Naive thymus-derived CD4-positive, alpha-beta T cell (primary cell): ENCODE results near the gene SYT3. TPM values are rescaled to one million over a fixed set of nuclear protein-coding genes. Genes with fewer than 3 reads are reported as not detected.

Source experiments
- ATAC-seq: fragments of 150-1000 bp; cut with Tn5 transposase; 2 replicates; pipeline ENCODE4 v1.10.0; 2021; ENCODE audit warnings: mild to moderate bottlenecking, moderate library complexity
- CTCF ChIA-PET: fragments of 350-600 bp; sonication (Branson Sonifier 250); formaldehyde crosslinking; loops from one replicate; lab custom pipeline; 2021; ENCODE audit warnings: antibody characterized with exemption; lab: Charles Lee
- POLR2A ChIA-PET: fragments of 350-600 bp; sonication (Branson Sonifier 250); formaldehyde crosslinking; loops from one replicate; lab custom pipeline; 2021; ENCODE audit warnings: antibody characterized with exemption, inconsistent platforms; lab: Charles Lee
- DNase-seq, 9 donors: peaks; one replicate each; pipeline versions ENCODE4 v3.0.0 to v3.0.0-alpha.2; 2020 to 2022; ENCODE audit warnings: mixed read lengths in 1 of 9
- H3K27ac ChIP-seq: one replicate; pipeline ENCODE4 v1.7.0; 2013; ENCODE audit warnings: mild to moderate bottlenecking, low read depth, low read length, moderate library complexity
- H3K27me3 ChIP-seq, 2 donors: one replicate each; pipeline ENCODE4 v1.7.0; 2013; ENCODE audit warnings: low read length in 2 of 2, mild to moderate bottlenecking in 2 of 2, moderate library complexity in 2 of 2; ENCODE audit not compliant: control insufficient read depth in 2 of 2, insufficient read depth in 2 of 2
- H3K36me3 ChIP-seq, 3 experiments: 1 replicate in 2 of 3; 2 replicates in 1 of 3; pipeline ENCODE4 v1.7.0; 2013; ENCODE audit warnings: low read length in 3 of 3, mild to moderate bottlenecking in 3 of 3, moderate library complexity in 1 of 3; ENCODE audit not compliant: insufficient read depth in 3 of 3, control insufficient read depth in 2 of 3
- H3K4me1 ChIP-seq, 2 donors: one replicate each; pipeline ENCODE4 v1.7.0; 2013; ENCODE audit warnings: low read length in 2 of 2, mild to moderate bottlenecking in 2 of 2, moderate library complexity in 1 of 2; ENCODE audit not compliant: control insufficient read depth in 2 of 2, insufficient read depth in 2 of 2
- H3K4me3 ChIP-seq: 2 replicates; pipeline ENCODE4 v1.7.0; 2013; ENCODE audit warnings: mild to moderate bottlenecking, low read length
- H3K9me3 ChIP-seq, 3 experiments: 1 replicate in 2 of 3; 2 replicates in 1 of 3; pipeline ENCODE4 v1.7.0; 2013; ENCODE audit warnings: low read length in 3 of 3; ENCODE audit not compliant: control insufficient read depth in 2 of 3
- H3K27ac Mint-ChIP-seq, 9 donors: one replicate each; pipeline ENCODE4 v1.8.0; 2020 to 2022; ENCODE audit warnings: mixed read lengths in 9 of 9, mild to moderate bottlenecking in 8 of 9, moderate library complexity in 5 of 9, inconsistent platforms in 2 of 9
- H3K27me3 Mint-ChIP-seq, 5 donors: one replicate each; pipeline ENCODE4 v1.8.0; 2021 to 2022; ENCODE audit warnings: mixed read lengths in 5 of 5, mild to moderate bottlenecking in 1 of 5
- H3K36me3 Mint-ChIP-seq, 5 donors: one replicate each; pipeline ENCODE4 v1.8.0; 2020 to 2022; ENCODE audit warnings: mixed read lengths in 5 of 5, mild to moderate bottlenecking in 3 of 5, inconsistent platforms in 1 of 5
- H3K4me1 Mint-ChIP-seq, 7 donors: one replicate each; pipeline ENCODE4 v1.8.0; 2020 to 2022; ENCODE audit warnings: mixed read lengths in 7 of 7, mild to moderate bottlenecking in 3 of 7, inconsistent platforms in 1 of 7
- H3K4me3 Mint-ChIP-seq, 10 donors: one replicate each; pipeline ENCODE4 v1.8.0; 2020 to 2022; ENCODE audit warnings: mild to moderate bottlenecking in 10 of 10, mixed read lengths in 10 of 10, moderate library complexity in 6 of 10, inconsistent platforms in 2 of 10
- H3K9me3 Mint-ChIP-seq, 11 donors: one replicate each; pipeline ENCODE4 v1.8.0; 2020 to 2022; ENCODE audit warnings: mixed read lengths in 11 of 11, mild to moderate bottlenecking in 4 of 11, inconsistent platforms in 1 of 11, moderate library complexity in 1 of 11
- intact Hi-C, 2 donors: fragments of 100-400 bp; cut with micrococcal nuclease; formaldehyde crosslinking; loops; one replicate each; pipeline ENCODE4 v1.15.1; 2023
- polyA plus RNA-seq, 2 donors: library from polyadenylated mRNA; unstranded; fragments of 300-500 nt; fragmentation: Illumina TruSeq; gene quantifications; one replicate each; pipeline ENCODE4 v1.2.3, GENCODE V29; 2021
- total RNA-seq, 6 experiments: library from RNA in 5 of 6; stranded (reverse) in 5 of 6; gene quantifications; 1 replicate in 5 of 6; 2 replicates in 1 of 6; pipeline ENCODE4 v1.2.3 and lab custom pipeline; 2021 to 2026

SYT3 gene
- total and polyA plus RNA-seq, 7 experiments from 2014 or later = 0.13 to 0.47 (median 0.15) TPM; not detected in 3

DNA sequence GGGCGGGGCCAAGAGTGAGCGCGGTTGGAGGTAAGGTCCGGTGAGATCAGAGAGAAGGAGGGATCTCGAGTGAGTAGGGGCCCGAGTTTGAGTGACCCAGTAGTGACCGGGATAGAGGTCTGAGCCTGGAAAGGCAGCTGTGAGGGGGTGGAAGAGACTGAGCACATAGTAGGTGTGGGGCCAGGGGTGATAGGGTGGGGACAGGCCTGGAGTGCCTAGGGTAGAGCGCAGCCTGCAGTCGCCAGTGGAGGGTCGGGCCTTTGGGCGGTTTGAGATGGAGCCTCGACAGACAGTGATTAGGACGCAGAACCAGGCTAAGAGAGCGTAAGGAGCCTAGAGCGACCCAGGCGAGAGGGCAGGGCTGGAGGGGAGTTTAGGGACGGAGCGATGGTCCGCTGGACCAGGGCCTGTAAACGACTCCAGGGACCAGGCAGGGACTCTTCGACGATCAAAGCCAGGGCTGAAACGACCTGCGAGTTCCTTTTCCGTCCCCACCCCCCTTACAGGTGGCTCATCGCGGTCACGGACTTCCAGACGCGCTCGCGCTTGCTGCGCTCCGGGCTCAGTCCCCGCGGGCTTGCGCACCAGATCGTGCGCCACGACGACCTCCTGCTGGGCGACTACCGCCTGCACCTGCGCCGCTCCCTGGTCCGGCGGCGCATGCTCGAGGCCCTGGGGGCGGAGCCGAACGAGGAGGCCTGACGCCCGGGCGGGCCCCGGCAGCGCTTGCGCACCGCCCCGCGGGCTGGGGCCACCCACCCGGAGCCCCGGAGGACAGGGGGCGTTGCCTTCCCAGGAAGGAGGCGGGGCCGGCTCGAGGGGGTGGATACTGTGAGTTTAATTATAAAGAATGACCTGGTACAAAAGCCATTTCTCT lies 19.0 kb upstream of the SYT3 start:
- peak overlapping the region in 5 of 9 donors; percentile 46 to 93 (median 85) for H3K27ac Mint-ChIP-seq
- peaks cover 0 to 21% (median 10%) of the 10 kb centered on the region in 5 donors for H3K36me3 Mint-ChIP-seq
- peak; percentile 22 for ATAC-seq
- no peak overlapping the region for H3K27ac ChIP-seq
- POLR2A ChIA-PET = no interaction called here
- intact Hi-C loops = no loop called here
- H3K4me1 ChIP-seq = peaks cover 4 to 11% of the 10 kb centered on the region in 2 donors
- CTCF ChIA-PET = no interaction called here
- H3K4me3 Mint-ChIP-seq = peak overlapping the region; percentile 45 to 89 (median 75)
- DNase-seq = peak in 6 of 9 donors; percentile 24 to 70 (median 37)
- H3K9me3 ChIP-seq = peaks cover 0 to 17% (median 0%) of the 10 kb centered on the region in 3 experiments
- peaks cover 4% of the 10 kb centered on the region in 2 donors for H3K27me3 ChIP-seq
- peak overlapping the region; percentile 8 for H3K4me3 ChIP-seq
- H3K36me3 ChIP-seq = no peaks in the 10 kb centered on the region
- H3K9me3 Mint-ChIP-seq = peaks cover 9 to 62% (median 20%) of the 10 kb centered on the region in 11 donors
- H3K4me1 Mint-ChIP-seq = peaks cover 10 to 23% (median 16%) of the 10 kb centered on the region in 7 donors
- peaks cover 47 to 85% (median 71%) of the 10 kb centered on the region in 5 donors for H3K27me3 Mint-ChIP-seq

- peaks cover 0 to 17% (median 0%) of the 10 kb centered on the region in 3 experiments for H3K9me3 ChIP-seq
- no peaks in the 10 kb centered on the region for H3K36me3 ChIP-seq
- Mint-ChIP-seq H3K4me1 (peaks cover 10 to 23% (median 16%) of the 10 kb centered on the region in 7 donors), H3K9me3 (peaks cover 9 to 61% (median 20%) of the 10 kb centered on the region in 11 donors), H3K27ac (peak overlapping the region in 5 of 9 donors; percentile 51 to 93 (median 85)), H3K4me3 (peak overlapping the region; percentile 44 to 89 (median 75)), H3K36me3 (peaks cover 5 to 21% (median 10%) of the 10 kb centered on the region in 5 donors), H3K27me3 (peaks cover 44 to 81% (median 72%) of the 10 kb centered on the region in 5 donors)
- intact Hi-C loops = no loop called here
- no peak overlapping the region for H3K27ac ChIP-seq
- DNase-seq = peak; percentile 21 to 83 (median 56)
- no peak overlapping the region for H3K4me3 ChIP-seq
- ChIA-PET POLR2A (no interaction called here), CTCF (no interaction called here)
- peaks cover 4% of the 10 kb centered on the region in 2 donors for H3K27me3 ChIP-seq
- H3K4me1 ChIP-seq = peaks cover 4 to 11% of the 10 kb centered on the region in 2 donors
- ATAC-seq = peak; percentile 94
Observed at GRCh38 chr19:50657712-50658440, 18.2 kb upstream of the SYT3 start.

- Mint-ChIP-seq H3K4me1 (peaks cover 10 to 23% (median 16%) of the 10 kb centered on the region in 7 donors), H3K4me3 (peak overlapping the region in 9 of 10 donors; percentile 44 to 89 (median 74)), H3K36me3 (peaks cover 5 to 21% (median 10%) of the 10 kb centered on the region in 5 donors), H3K27me3 (peaks cover 45 to 80% (median 74%) of the 10 kb centered on the region in 5 donors), H3K27ac (peak overlapping the region in 1 of 9 donors; percentile 34), H3K9me3 (peaks cover 9 to 65% (median 20%) of the 10 kb centered on the region in 11 donors)
- DNase-seq = no peak
- POLR2A ChIA-PET = no interaction called here
- CTCF ChIA-PET = no interaction called here
- Histone ChIP-seq H3K9me3 (peaks cover 0 to 17% (median 0%) of the 10 kb centered on the region in 3 experiments), H3K27ac (no peak overlapping the region), H3K4me3 (no peak overlapping the region), H3K4me1 (peaks cover 4 to 11% of the 10 kb centered on the region in 2 donors), H3K27me3 (peaks cover 4% of the 10 kb centered on the region in 2 donors), H3K36me3 (no peaks in the 10 kb centered on the region)
- ATAC-seq = no peak
- intact Hi-C loops = no loop called here
Observed at GRCh38 chr19:50657222-50657669, 17.6 kb upstream of the SYT3 start.

- POLR2A ChIA-PET = no interaction called here
- H3K9me3 ChIP-seq = peaks cover 0 to 17% (median 0%) of the 10 kb centered on the region in 3 experiments
Observed at GRCh38 chr19:50654882-50655281, 15.2 kb upstream of the SYT3 start.

GRCh38 chr19:50652722-50653121 lies 13.0 kb upstream of the SYT3 start:
- Histone ChIP-seq H3K4me3 (no peak overlapping the region), H3K27me3 (peaks cover 0 to 3% of the 10 kb centered on the region in 2 donors), H3K9me3 (peaks cover 0 to 11% (median 0%) of the 10 kb centered on the region in 3 experiments), H3K36me3 (no peaks in the 10 kb centered on the region), H3K4me1 (no peaks in the 10 kb centered on the region), H3K27ac (no peak overlapping the region)
- CTCF ChIA-PET = no interaction called here
- Mint-ChIP-seq H3K4me1 (peaks cover under 1 to 10% (median 7%) of the 10 kb centered on the region in 7 donors), H3K36me3 (peaks cover 0 to 14% (median 7%) of the 10 kb centered on the region in 5 donors), H3K27me3 (peaks cover 22 to 75% (median 65%) of the 10 kb centered on the region in 5 donors), H3K4me3 (peak overlapping the region in 1 of 10 donors; percentile 40), H3K9me3 (peaks cover 5 to 62% (median 18%) of the 10 kb centered on the region in 11 donors), H3K27ac (no peak overlapping the region)
- POLR2A ChIA-PET = no interaction called here
- ATAC-seq = no peak
- DNase-seq = no peak
- intact Hi-C loops = no loop called here

More at GRCh38 chr19:50654882-50655281, 15.2 kb upstream of the SYT3 start:
- Histone ChIP-seq H3K27me3 (peaks cover 4 to 7% of the 10 kb centered on the region in 2 donors), H3K4me3 (no peak overlapping the region), H3K36me3 (no peaks in the 10 kb centered on the region), H3K4me1 (peaks cover 4 to 11% of the 10 kb centered on the region in 2 donors), H3K27ac (no peak overlapping the region)
- H3K9me3 Mint-ChIP-seq = peaks cover 5 to 65% (median 20%) of the 10 kb centered on the region in 11 donors
- no peak overlapping the region for H3K4me3 Mint-ChIP-seq
- intact Hi-C loops = no loop called here
- H3K27me3 Mint-ChIP-seq = peaks cover 32 to 73% (median 67%) of the 10 kb centered on the region in 5 donors
- peaks cover 5 to 13% (median 11%) of the 10 kb centered on the region in 5 donors for H3K36me3 Mint-ChIP-seq
- peak overlapping the region in 1 of 9 donors; percentile 54 for H3K27ac Mint-ChIP-seq
- peaks cover 10 to 23% (median 16%) of the 10 kb centered on the region in 7 donors for H3K4me1 Mint-ChIP-seq
- ATAC-seq (no peak), DNase-seq (no peak)
- CTCF ChIA-PET = no interaction called here

DNA sequence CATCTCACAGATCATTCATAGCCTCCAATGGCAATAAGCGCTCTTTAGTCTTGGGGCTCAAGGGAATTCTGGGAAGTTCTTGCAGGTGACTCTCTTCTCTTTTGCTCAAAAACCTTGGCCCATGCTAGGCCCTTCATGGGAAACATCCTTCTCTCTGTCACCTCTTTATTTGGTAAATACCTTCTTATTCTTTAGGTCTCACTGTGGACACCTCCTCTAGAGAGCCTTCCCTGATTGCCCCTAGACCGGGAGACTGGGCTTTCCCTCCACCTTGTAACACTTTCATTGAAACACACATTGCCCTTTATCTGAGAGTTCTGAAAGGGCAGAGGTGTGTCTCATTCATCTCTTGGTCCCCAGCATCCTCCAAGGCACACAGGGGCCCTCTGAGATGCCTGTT lies 11.5 kb upstream of the SYT3 start:
- ATAC-seq (no peak), DNase-seq (no peak)
- no peak overlapping the region for H3K4me3 ChIP-seq
- no peak overlapping the region for H3K4me3 Mint-ChIP-seq
- no peaks in the 10 kb centered on the region for H3K36me3 ChIP-seq
- peaks cover 5 to 49% (median 15%) of the 10 kb centered on the region in 11 donors for H3K9me3 Mint-ChIP-seq
- intact Hi-C loops = no loop called here
- ChIA-PET CTCF (no interaction called here), POLR2A (no interaction called here)
- peaks cover 0 to 3% of the 10 kb centered on the region in 2 donors for H3K27me3 ChIP-seq
- no peak overlapping the region for H3K27ac ChIP-seq
- H3K4me1 Mint-ChIP-seq = peaks cover 0 to 3% (median 0%) of the 10 kb centered on the region in 7 donors
- peaks cover 0 to 12% (median 5%) of the 10 kb centered on the region in 5 donors for H3K36me3 Mint-ChIP-seq
- H3K4me1 ChIP-seq = no peaks in the 10 kb centered on the region
- H3K27me3 Mint-ChIP-seq = peaks cover 10 to 68% (median 56%) of the 10 kb centered on the region in 5 donors
- peaks cover 0 to 11% (median 0%) of the 10 kb centered on the region in 3 experiments for H3K9me3 ChIP-seq
- peak overlapping the region in 1 of 9 donors; percentile 62 for H3K27ac Mint-ChIP-seq
